ENCODE results near the gene HOXA7. TPM values are rescaled to one million over a fixed set of nuclear protein-coding genes. Genes with fewer than 3 reads are reported as not detected.

HOXA7 gene
- polyA plus RNA-seq, 1 of the 3 experiments (the other 2 are of a cell fraction), result not detected

DNA sequence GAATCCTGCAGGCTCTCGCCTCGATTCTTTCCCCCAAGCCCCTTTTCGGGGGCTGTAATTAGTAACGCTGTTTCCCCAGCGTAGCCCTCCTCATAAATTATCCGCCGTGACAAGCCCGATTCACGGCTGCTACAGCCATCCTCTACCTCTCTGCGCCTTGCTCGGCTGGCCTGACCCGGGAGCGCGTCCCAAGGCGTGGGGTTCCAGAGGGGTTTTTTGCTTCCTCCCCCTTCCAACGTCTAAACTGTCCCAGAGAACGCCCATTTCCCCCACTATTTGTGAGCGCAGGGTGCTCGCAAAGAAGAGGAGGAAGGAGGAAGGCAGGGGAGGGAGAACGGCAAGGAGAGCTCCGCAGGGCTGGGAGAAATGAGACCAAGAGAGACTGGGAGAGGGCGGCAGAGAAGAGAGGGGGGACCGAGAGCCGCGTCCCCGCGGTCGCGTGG, 13.9 kb downstream of the HOXA7 start:
- Histone ChIP-seq H3K4me1 (ENCODE audit: control insufficient read depth in 1 of 2, insufficient read depth in 2 of 2, low read depth in 1 of 2, low read length in 1 of 2) (peaks cover 11 to 12% of the 10 kb centered on the region in 2 experiments; a peak in 1 of 4 replicates), H3K27me3 (ENCODE audit: insufficient read depth) (peaks cover 100% of the 10 kb centered on the region), H3K9me3 (no peaks in the 10 kb centered on the region), H3K4me2 (peak overlapping the region; percentile 42; the same call in 1 of the 2 replicates), H2AFZ (ENCODE audit: low read depth) (no peak overlapping the region), H3F3A (replicated peaks; ENCODE audit: insufficient read depth) (no peaks in the 10 kb centered on the region), H4K20me1 (ENCODE audit: insufficient read depth) (no peaks in the 10 kb centered on the region), H3K27ac (ENCODE audit: low read depth in 2 of 2, low read length in 1 of 2) (no peak overlapping the region), H3K79me2 (ENCODE audit: insufficient read depth) (no peaks in the 10 kb centered on the region), H3K36me3 (replicated peaks in 1 of 2; ENCODE audit: control insufficient read depth in 1 of 2, insufficient read depth in 2 of 2, low read length in 1 of 2) (no peaks in the 10 kb centered on the region), H3K4me3 (ENCODE audit: low read depth in 2 of 2, low read length in 1 of 2) (no peak overlapping the region), H3K9ac (no peak overlapping the region), H3K9me2 (no peaks in the 10 kb centered on the region)
- DNase-seq, result no peak
- ChIA-PET CTCF (interaction anchor here (1.0 to 10.9 kb wide), 13 partner anchors 9 to 1250 kb away, joined by 3 to 270 read pairs (median 7); partner anchors contain the start of genes HOXA3, HOXA4 and HOXA7), POLR2A (no interaction called here)
- TF ChIP-seq, protein P1, sequence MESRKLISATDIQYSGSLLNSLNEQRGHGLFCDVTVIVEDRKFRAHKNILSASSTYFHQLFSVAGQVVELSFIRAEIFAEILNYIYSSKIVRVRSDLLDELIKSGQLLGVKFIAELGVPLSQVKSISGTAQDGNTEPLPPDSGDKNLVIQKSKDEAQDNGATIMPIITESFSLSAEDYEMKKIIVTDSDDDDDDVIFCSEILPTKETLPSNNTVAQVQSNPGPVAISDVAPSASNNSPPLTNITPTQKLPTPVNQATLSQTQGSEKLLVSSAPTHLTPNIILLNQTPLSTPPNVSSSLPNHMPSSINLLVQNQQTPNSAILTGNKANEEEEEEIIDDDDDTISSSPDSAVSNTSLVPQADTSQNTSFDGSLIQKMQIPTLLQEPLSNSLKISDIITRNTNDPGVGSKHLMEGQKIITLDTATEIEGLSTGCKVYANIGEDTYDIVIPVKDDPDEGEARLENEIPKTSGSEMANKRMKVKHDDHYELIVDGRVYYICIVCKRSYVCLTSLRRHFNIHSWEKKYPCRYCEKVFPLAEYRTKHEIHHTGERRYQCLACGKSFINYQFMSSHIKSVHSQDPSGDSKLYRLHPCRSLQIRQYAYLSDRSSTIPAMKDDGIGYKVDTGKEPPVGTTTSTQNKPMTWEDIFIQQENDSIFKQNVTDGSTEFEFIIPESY (IDR thresholded peaks at IDR 0.05; ENCODE audit: borderline replicate concordance, low read depth), result no peak
- TF ChIP-seq RFX5 (IDR thresholded peaks at IDR 0.05; ENCODE audit: low read length) (no peak), TEAD4 (IDR thresholded peaks at IDR 0.05; ENCODE audit: borderline replicate concordance, insufficient read depth) (no peak), EZH2phosphoT487 (IDR thresholded peaks at IDR 0.05; ENCODE audit: borderline replicate concordance, low read depth) (peak; percentile 39; the same call in 1 of the 2 replicates)
- TF ChIP-seq, protein P2, sequence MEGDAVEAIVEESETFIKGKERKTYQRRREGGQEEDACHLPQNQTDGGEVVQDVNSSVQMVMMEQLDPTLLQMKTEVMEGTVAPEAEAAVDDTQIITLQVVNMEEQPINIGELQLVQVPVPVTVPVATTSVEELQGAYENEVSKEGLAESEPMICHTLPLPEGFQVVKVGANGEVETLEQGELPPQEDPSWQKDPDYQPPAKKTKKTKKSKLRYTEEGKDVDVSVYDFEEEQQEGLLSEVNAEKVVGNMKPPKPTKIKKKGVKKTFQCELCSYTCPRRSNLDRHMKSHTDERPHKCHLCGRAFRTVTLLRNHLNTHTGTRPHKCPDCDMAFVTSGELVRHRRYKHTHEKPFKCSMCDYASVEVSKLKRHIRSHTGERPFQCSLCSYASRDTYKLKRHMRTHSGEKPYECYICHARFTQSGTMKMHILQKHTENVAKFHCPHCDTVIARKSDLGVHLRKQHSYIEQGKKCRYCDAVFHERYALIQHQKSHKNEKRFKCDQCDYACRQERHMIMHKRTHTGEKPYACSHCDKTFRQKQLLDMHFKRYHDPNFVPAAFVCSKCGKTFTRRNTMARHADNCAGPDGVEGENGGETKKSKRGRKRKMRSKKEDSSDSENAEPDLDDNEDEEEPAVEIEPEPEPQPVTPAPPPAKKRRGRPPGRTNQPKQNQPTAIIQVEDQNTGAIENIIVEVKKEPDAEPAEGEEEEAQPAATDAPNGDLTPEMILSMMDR (IDR thresholded peaks at IDR 0.05), result no peak
- WGBS (ENCODE audit: low lambda C conversion rate), result 11% methylated on average over 29 of the region's 29 CpGs

DNA sequence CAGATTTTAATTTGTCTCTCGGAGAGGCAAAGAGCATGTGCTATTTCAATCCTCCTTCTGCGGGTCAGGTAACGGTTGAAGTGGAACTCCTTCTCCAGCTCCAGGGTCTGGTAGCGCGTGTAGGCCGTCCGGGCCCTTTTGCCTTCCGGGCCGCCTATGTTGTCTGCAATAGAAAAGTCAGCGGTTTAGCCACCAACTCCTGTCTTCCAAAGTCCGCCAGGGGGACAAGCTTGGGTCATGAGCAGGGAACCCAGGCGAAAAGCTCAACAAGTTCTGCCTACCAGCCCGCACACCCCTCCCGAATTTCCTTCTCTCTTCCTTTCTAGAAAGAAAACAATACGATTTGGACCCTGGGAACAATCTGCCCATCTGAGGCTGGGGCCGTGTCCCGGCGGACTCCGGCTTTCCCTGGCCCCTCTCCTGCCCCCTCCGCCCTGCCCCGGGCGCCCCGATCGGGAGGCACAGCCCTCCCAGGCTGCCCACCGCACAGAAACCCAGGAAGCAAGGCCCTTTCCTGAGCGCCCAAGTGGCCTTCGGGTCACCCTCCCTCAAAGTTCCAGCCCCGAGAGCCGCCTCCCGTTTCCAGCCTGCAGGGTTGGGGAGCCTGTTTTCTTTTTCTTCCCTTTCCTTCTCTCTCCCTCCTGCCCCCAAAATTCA, 14.4 kb downstream of the HOXA7 start:
- 18% methylated on average over 20 of the region's 30 CpGs for WGBS (ENCODE audit: low lambda C conversion rate)
- ChIA-PET CTCF (interaction anchor here (1.0 to 3.9 kb wide), 12 partner anchors 9 to 1249 kb away, joined by 3 to 36 read pairs (median 4); partner anchors contain the start of genes HOXA3 and HOXA4), POLR2A (no interaction called here)
- H3K9me2 ChIP-seq, result no peaks in the 10 kb centered on the region
- H3K9me3 ChIP-seq, result no peaks in the 10 kb centered on the region
- no peak overlapping the region for H3K4me2 ChIP-seq
- TF ChIP-seq TCF12 (IDR thresholded peaks at IDR 0.05) (no peak), EZH2phosphoT487 (IDR thresholded peaks at IDR 0.05; ENCODE audit: borderline replicate concordance, low read depth) (0 out of 2 replicates have a peak, but pooled peaks have one; percentile 18), MXI1 (IDR thresholded peaks at IDR 0.05; ENCODE audit: low read depth, low read length) (no peak)
- TF ChIP-seq, protein P1 (IDR thresholded peaks at IDR 0.05; ENCODE audit: borderline replicate concordance, low read depth), result no peak
- no peak overlapping the region for H3K4me3 ChIP-seq (ENCODE audit: low read depth in 2 of 2, low read length in 1 of 2)
- H3K27me3 ChIP-seq (ENCODE audit: insufficient read depth), result peaks cover 100% of the 10 kb centered on the region
- H3K27ac ChIP-seq (ENCODE audit: low read depth in 2 of 2, low read length in 1 of 2), result no peak overlapping the region
- no peak overlapping the region for H3K9ac ChIP-seq
- H3K79me2 ChIP-seq (ENCODE audit: insufficient read depth), result no peaks in the 10 kb centered on the region
- no peaks in the 10 kb centered on the region for H3F3A ChIP-seq (replicated peaks; ENCODE audit: insufficient read depth)
- peaks cover 11 to 12% of the 10 kb centered on the region in 2 experiments; a peak in 1 of 4 replicates for H3K4me1 ChIP-seq (ENCODE audit: control insufficient read depth in 1 of 2, insufficient read depth in 2 of 2, low read depth in 1 of 2, low read length in 1 of 2)
- DNase-seq, result peak; percentile 50
- H4K20me1 ChIP-seq (ENCODE audit: insufficient read depth), result no peaks in the 10 kb centered on the region
- H3K36me3 ChIP-seq (replicated peaks in 1 of 2; ENCODE audit: control insufficient read depth in 1 of 2, insufficient read depth in 2 of 2, low read length in 1 of 2), result no peaks in the 10 kb centered on the region
- no peak overlapping the region for H2AFZ ChIP-seq (ENCODE audit: low read depth)

Data from SK-N-SH (cell line).